GM12873 (cell line): ENCODE data around the gene DRC7.

Source experiments
- CTCF ChIP-seq: IDR thresholded peaks from 2 replicates; pipeline ENCODE4 v1.5.1; 2012; ENCODE audit warnings: low read depth, mild to moderate bottlenecking, moderate library complexity, low read length, control low read depth; ENCODE audit not compliant: insufficient read depth; ENCODE audit errors: missing control alignments

Gene DRC7

GRCh38 chr16:57758331-57759117, 63.9 kb downstream of the DRC7 start:
- TF ChIP-seq CTCF, result no peak

- no peak for TF ChIP-seq CTCF
Observed at GRCh38 chr16:57759131-57759530, 64.5 kb downstream of the DRC7 start.

GRCh38 chr16:57759541-57760356, 65.1 kb downstream of the DRC7 start:
- no peak for TF ChIP-seq CTCF

GRCh38 chr16:57760357-57761160, 66.0 kb downstream of the DRC7 start:
- TF ChIP-seq CTCF, result no peak

GRCh38 chr16:57761301-57761700, 66.7 kb downstream of the DRC7 start:
- no peak for TF ChIP-seq CTCF

- no peak for TF ChIP-seq CTCF
Observed at GRCh38 chr16:57761957-57762356, 67.4 kb downstream of the DRC7 start.
